Muscle of leg (tissue), 11 donors: ENCODE data around the gene NPM3. TPM values are rescaled to one million over a fixed set of nuclear protein-coding genes. Genes with fewer than 3 reads are reported as not detected.

Experiments
- DNase-seq: peaks from one replicate; pipeline ENCODE4 v3.0.0; 2013
- H3K27ac ChIP-seq: one replicate; pipeline ENCODE4 v1.5.1; 2013; ENCODE audit warnings: mild to moderate bottlenecking, low read length, control low read depth
- H3K27me3 ChIP-seq: one replicate; pipeline ENCODE4 v1.6.1; 2013; ENCODE audit warnings: low read length; ENCODE audit not compliant: control insufficient read depth, insufficient read depth
- H3K36me3 ChIP-seq: one replicate; pipeline ENCODE4 v1.6.1; 2013; ENCODE audit warnings: low read length; ENCODE audit not compliant: control insufficient read depth, insufficient read depth
- H3K4me1 ChIP-seq: one replicate; pipeline ENCODE4 v1.6.1; 2013; ENCODE audit warnings: low read length; ENCODE audit not compliant: control insufficient read depth, insufficient read depth
- H3K4me3 ChIP-seq: one replicate; pipeline ENCODE4 v1.5.1; 2013; ENCODE audit warnings: low read length, control low read depth
- H3K9me3 ChIP-seq: replicated peaks from 2 replicates; pipeline ENCODE4 v1.6.1; 2013; ENCODE audit warnings: low read depth, low read length; ENCODE audit not compliant: control insufficient read depth
- WGBS: methylation state at CpG from one replicate; pipeline ENCODE4 v1.1.5; 2013; ENCODE audit warnings: missing lambda C conversion rate; ENCODE audit not compliant: insufficient coverage; 5-methylcytosine and 5-hydroxymethylcytosine counted together
- polyA plus RNA-seq, 8 donors: library from polyadenylated mRNA; unstranded; fragments of 120-200 nt; gene quantifications; one replicate each; pipeline versions ENCODE4 v1.2.1 to v1.2.3, GENCODE V29; 2013; ENCODE audit warnings: inconsistent platforms in 1 of 8, low replicate concordance in 1 of 8; ENCODE audit not compliant: insufficient read length in 8 of 8, insufficient read depth in 1 of 8
- total RNA-seq: library from RNA; stranded (reverse); fragments of 120-200 nt; gene quantifications from one replicate; pipeline ENCODE4 v1.2.4, GENCODE V29; 2013

NPM3 gene
- total and polyA plus RNA-seq, 9 donors, result 54.1 to 80.9 (median 72.7) TPM

GRCh38 chr10:101760510-101760909 lies 22.7 kb downstream of the NPM3 start:
- WGBS, result 79% methylated on average over 3 of the region's 3 CpGs
- H3K4me1 ChIP-seq, result peaks cover 13% of the 10 kb centered on the region
- no peaks in the 10 kb centered on the region for H3K9me3 ChIP-seq
- H3K4me3 ChIP-seq, result no peak overlapping the region
- DNase-seq, result no peak
- no peaks in the 10 kb centered on the region for H3K36me3 ChIP-seq
- H3K27me3 ChIP-seq, result peaks cover 5% of the 10 kb centered on the region
- no peak overlapping the region for H3K27ac ChIP-seq

- H3K36me3 ChIP-seq, result no peaks in the 10 kb centered on the region
- no peak overlapping the region for H3K4me3 ChIP-seq
- WGBS, result 37% methylated on average over 8 of the region's 12 CpGs
- no peak overlapping the region for H3K27ac ChIP-seq
- no peak for DNase-seq
- no peaks in the 10 kb centered on the region for H3K9me3 ChIP-seq
- peaks cover 13% of the 10 kb centered on the region for H3K4me1 ChIP-seq
- peaks cover 5% of the 10 kb centered on the region for H3K27me3 ChIP-seq
Observed at GRCh38 chr10:101759309-101760247, 23.7 kb downstream of the NPM3 start.

GRCh38 chr10:101758858-101759257 lies 24.4 kb downstream of the NPM3 start:
- 77% methylated on average over 2 of the region's 2 CpGs for WGBS
- no peaks in the 10 kb centered on the region for H3K36me3 ChIP-seq
- no peak overlapping the region for H3K27ac ChIP-seq
- peaks cover 5% of the 10 kb centered on the region for H3K27me3 ChIP-seq
- H3K4me3 ChIP-seq, result no peak overlapping the region
- H3K4me1 ChIP-seq, result peaks cover 13% of the 10 kb centered on the region
- no peaks in the 10 kb centered on the region for H3K9me3 ChIP-seq
- no peak for DNase-seq

- Histone ChIP-seq H3K36me3 (no peaks in the 10 kb centered on the region), H3K4me3 (no peak overlapping the region), H3K27ac (no peak overlapping the region), H3K27me3 (peaks cover 5% of the 10 kb centered on the region), H3K9me3 (no peaks in the 10 kb centered on the region), H3K4me1 (peaks cover 10% of the 10 kb centered on the region)
- 56% methylated on average over 1 of the region's 3 CpGs for WGBS
- no peak for DNase-seq
Observed at GRCh38 chr10:101752241-101752640, 31.0 kb downstream of the NPM3 start.

GRCh38 chr10:101749047-101750016 lies 33.9 kb downstream of the NPM3 start:
- Histone ChIP-seq H3K4me3 (no peak overlapping the region), H3K9me3 (no peaks in the 10 kb centered on the region), H3K36me3 (no peaks in the 10 kb centered on the region), H3K27me3 (no peaks in the 10 kb centered on the region), H3K4me1 (peaks cover 10% of the 10 kb centered on the region), H3K27ac (peak overlapping the region; percentile 6)
- WGBS, result 44% methylated on average over 13 of the region's 19 CpGs
- DNase-seq, result no peak

- Histone ChIP-seq H3K27me3 (no peaks in the 10 kb centered on the region), H3K4me3 (no peak overlapping the region), H3K9me3 (no peaks in the 10 kb centered on the region), H3K27ac (no peak overlapping the region), H3K36me3 (no peaks in the 10 kb centered on the region), H3K4me1 (peaks cover 10% of the 10 kb centered on the region)
- DNase-seq, result no peak
- WGBS, result 68% methylated on average over 3 of the region's 3 CpGs
Observed at GRCh38 chr10:101748496-101748895, 34.8 kb downstream of the NPM3 start.

GRCh38 chr10:101745074-101745696 lies 38.1 kb downstream of the NPM3 start:
- 47% methylated on average over 9 of the region's 9 CpGs for WGBS
- Histone ChIP-seq H3K27ac (no peak overlapping the region), H3K4me3 (no peak overlapping the region), H3K27me3 (peaks cover 6% of the 10 kb centered on the region), H3K9me3 (no peaks in the 10 kb centered on the region), H3K36me3 (no peaks in the 10 kb centered on the region), H3K4me1 (peaks cover 10% of the 10 kb centered on the region)
- peak; percentile 29 for DNase-seq

GRCh38 chr10:101744267-101744666 lies 39.0 kb downstream of the NPM3 start:
- no peaks in the 10 kb centered on the region for H3K9me3 ChIP-seq
- H3K36me3 ChIP-seq, result no peaks in the 10 kb centered on the region
- peaks cover 7% of the 10 kb centered on the region for H3K27me3 ChIP-seq
- no peak overlapping the region for H3K27ac ChIP-seq
- peaks cover 4% of the 10 kb centered on the region for H3K4me1 ChIP-seq
- no peak for DNase-seq
- no peak overlapping the region for H3K4me3 ChIP-seq
- WGBS, result 100% methylated on average over 1 of the region's 3 CpGs

GRCh38 chr10:101741938-101742337 lies 41.3 kb downstream of the NPM3 start:
- Histone ChIP-seq H3K27me3 (peaks cover 7% of the 10 kb centered on the region), H3K36me3 (no peaks in the 10 kb centered on the region), H3K27ac (no peak overlapping the region), H3K9me3 (no peaks in the 10 kb centered on the region), H3K4me3 (no peak overlapping the region), H3K4me1 (no peaks in the 10 kb centered on the region)
- 100% methylated on average over 1 of the region's 2 CpGs for WGBS
- no peak for DNase-seq
